ENCODE measurements around the gene ARHGEF28. TPM values are rescaled to one million over a fixed set of nuclear protein-coding genes. Genes with fewer than 3 reads are reported as not detected.

The ARHGEF28 gene
- total RNA-seq, 1 donor from 2014 or later: 66.1 TPM

- DNase-seq (ENCODE audit: low read depth): no peak
Measured at GRCh38 chr5:73633060-73633459, 7.1 kb downstream of the ARHGEF28 start.

GRCh38 chr5:73636408-73636807 lies 10.4 kb downstream of the ARHGEF28 start:
- no peak for DNase-seq (ENCODE audit: low read depth)
- H3K27me3 ChIP-seq (ENCODE audit: control insufficient read depth, insufficient read depth, low read length): no peaks in the 10 kb centered on the region
- no peaks in the 10 kb centered on the region for H3K36me3 ChIP-seq (ENCODE audit: control insufficient read depth, insufficient read depth, low read length)
- no peak for TF ChIP-seq CTCF (IDR thresholded peaks at IDR 0.05; ENCODE audit: insufficient read depth, low read length, poor library complexity, severe bottlenecking)
- H3K4me3 ChIP-seq (ENCODE audit: low read depth, low read length): no peak overlapping the region

More at GRCh38 chr5:73633060-73633459, 7.1 kb downstream of the ARHGEF28 start:
- TF ChIP-seq CTCF (IDR thresholded peaks at IDR 0.05; ENCODE audit: insufficient read depth, low read length, poor library complexity, severe bottlenecking): no peak
- Histone ChIP-seq H3K27me3 (ENCODE audit: control insufficient read depth, insufficient read depth, low read length) (no peaks in the 10 kb centered on the region), H3K36me3 (ENCODE audit: control insufficient read depth, insufficient read depth, low read length) (no peaks in the 10 kb centered on the region), H3K4me3 (ENCODE audit: low read depth, low read length) (no peak overlapping the region)

GRCh38 chr5:73637565-73637964 lies 11.6 kb downstream of the ARHGEF28 start:
- Histone ChIP-seq H3K4me3 (ENCODE audit: low read depth, low read length) (no peak overlapping the region), H3K36me3 (ENCODE audit: control insufficient read depth, insufficient read depth, low read length) (no peaks in the 10 kb centered on the region), H3K27me3 (ENCODE audit: control insufficient read depth, insufficient read depth, low read length) (no peaks in the 10 kb centered on the region)
- TF ChIP-seq CTCF (IDR thresholded peaks at IDR 0.05; ENCODE audit: insufficient read depth, low read length, poor library complexity, severe bottlenecking): no peak
- no peak for DNase-seq (ENCODE audit: low read depth)

- no peak overlapping the region for H3K4me3 ChIP-seq (ENCODE audit: low read depth, low read length)
- DNase-seq (ENCODE audit: low read depth): peak; percentile 82
- no peaks in the 10 kb centered on the region for H3K36me3 ChIP-seq (ENCODE audit: control insufficient read depth, insufficient read depth, low read length)
- H3K27me3 ChIP-seq (ENCODE audit: control insufficient read depth, insufficient read depth, low read length): no peaks in the 10 kb centered on the region
- TF ChIP-seq CTCF (IDR thresholded peaks at IDR 0.05; ENCODE audit: insufficient read depth, low read length, poor library complexity, severe bottlenecking): no peak
Measured at GRCh38 chr5:73638344-73639095, 12.5 kb downstream of the ARHGEF28 start.

GRCh38 chr5:73640861-73641320 lies 14.9 kb downstream of the ARHGEF28 start:
- TF ChIP-seq CTCF (IDR thresholded peaks at IDR 0.05; ENCODE audit: insufficient read depth, low read length, poor library complexity, severe bottlenecking): no peak
- DNase-seq (ENCODE audit: low read depth): no peak
- Histone ChIP-seq H3K4me3 (ENCODE audit: low read depth, low read length) (no peak overlapping the region), H3K36me3 (ENCODE audit: control insufficient read depth, insufficient read depth, low read length) (no peaks in the 10 kb centered on the region), H3K27me3 (ENCODE audit: control insufficient read depth, insufficient read depth, low read length) (no peaks in the 10 kb centered on the region)

- H3K4me3 ChIP-seq (ENCODE audit: low read depth, low read length): no peak overlapping the region
- H3K27me3 ChIP-seq (ENCODE audit: control insufficient read depth, insufficient read depth, low read length): no peaks in the 10 kb centered on the region
- no peak for TF ChIP-seq CTCF (IDR thresholded peaks at IDR 0.05; ENCODE audit: insufficient read depth, low read length, poor library complexity, severe bottlenecking)
Measured at GRCh38 chr5:73641811-73642210, 15.8 kb downstream of the ARHGEF28 start.

More at GRCh38 chr5:73641811-73642210, 15.8 kb downstream of the ARHGEF28 start:
- H3K36me3 ChIP-seq (ENCODE audit: control insufficient read depth, insufficient read depth, low read length): no peaks in the 10 kb centered on the region
- no peak for DNase-seq (ENCODE audit: low read depth)

Measured in kidney epithelial cell (primary cell).